Suppressor macrophage (primary cell): ENCODE data around the gene NR3C2.

Experiments used
- DNase-seq, 4 experiments: peaks; one replicate each; pipeline ENCODE4 v3.0.0-alpha.2; 2020 to 2022

NR3C2 gene

GRCh38 chr4:148044089-148044911, 397.9 kb downstream of the NR3C2 start:
- DNase-seq = no peak

- DNase-seq = no peak
Measured at GRCh38 chr4:148041606-148042329, 400.4 kb downstream of the NR3C2 start.

DNA sequence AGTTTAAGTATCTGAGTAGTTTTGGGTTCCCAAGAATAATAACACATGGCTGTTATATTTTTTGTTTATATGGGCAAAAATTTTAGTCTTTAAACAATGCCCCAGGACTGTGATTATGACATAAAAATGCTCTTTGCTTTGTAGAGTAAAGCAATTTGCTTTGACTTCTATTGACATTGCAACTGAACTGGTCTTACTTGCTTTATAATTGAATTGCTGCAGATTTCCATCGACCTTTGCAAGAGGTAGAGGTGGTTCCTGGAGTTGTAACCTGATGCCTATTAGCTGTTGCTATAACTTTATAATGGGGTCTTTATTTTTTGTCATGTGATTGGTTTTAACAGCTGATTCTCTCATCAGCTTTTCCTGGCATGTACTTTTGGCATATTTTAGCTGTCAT, 407.4 kb downstream of the NR3C2 start:
- DNase-seq = no peak

GRCh38 chr4:148030193-148030873, 411.9 kb downstream of the NR3C2 start:
- peak; percentile 13 to 46 (median 33) for DNase-seq

GRCh38 chr4:148029781-148030180, 412.4 kb downstream of the NR3C2 start:
- DNase-seq = peak in 3 of 4 experiments; percentile 27 to 48 (median 45)
